Fibroblast of the aortic adventitia (primary cell): ENCODE data around the gene TSPAN18. TPM values are rescaled to one million over a fixed set of nuclear protein-coding genes. Genes with fewer than 3 reads are reported as not detected.

ENCODE experiments used
- DNase-seq: peaks from one replicate; pipeline ENCODE4 v3.0.0-alpha.2; 2010; ENCODE audit warnings: low read depth
- H3K4me3 ChIP-seq: 2 replicates; pipeline ENCODE4 v1.5.1; 2011; ENCODE audit warnings: low read depth, mild to moderate bottlenecking, control low read depth, low read length, moderate library complexity
- total RNA-seq: library from RNA; depleted of rRNA; stranded (reverse); fragments of >200 nt; gene quantifications from 2 replicates; pipeline ENCODE4 v1.2.3, GENCODE V29; 2012; ENCODE audit warnings: low replicate concordance
- TF ChIP-seq, protein P1 (sequence below): IDR thresholded peaks from 2 replicates; pipeline ENCODE4 v1.5.1; 2011; ENCODE audit warnings: mild to moderate bottlenecking, low read length, control low read depth, inconsistent platforms; ENCODE audit not compliant: insufficient read depth

Gene TSPAN18
- total RNA-seq, 1 donor, result under 0.01 TPM

- no peak for DNase-seq
- H3K4me3 ChIP-seq, result no peak overlapping the region
- TF ChIP-seq, protein P1, sequence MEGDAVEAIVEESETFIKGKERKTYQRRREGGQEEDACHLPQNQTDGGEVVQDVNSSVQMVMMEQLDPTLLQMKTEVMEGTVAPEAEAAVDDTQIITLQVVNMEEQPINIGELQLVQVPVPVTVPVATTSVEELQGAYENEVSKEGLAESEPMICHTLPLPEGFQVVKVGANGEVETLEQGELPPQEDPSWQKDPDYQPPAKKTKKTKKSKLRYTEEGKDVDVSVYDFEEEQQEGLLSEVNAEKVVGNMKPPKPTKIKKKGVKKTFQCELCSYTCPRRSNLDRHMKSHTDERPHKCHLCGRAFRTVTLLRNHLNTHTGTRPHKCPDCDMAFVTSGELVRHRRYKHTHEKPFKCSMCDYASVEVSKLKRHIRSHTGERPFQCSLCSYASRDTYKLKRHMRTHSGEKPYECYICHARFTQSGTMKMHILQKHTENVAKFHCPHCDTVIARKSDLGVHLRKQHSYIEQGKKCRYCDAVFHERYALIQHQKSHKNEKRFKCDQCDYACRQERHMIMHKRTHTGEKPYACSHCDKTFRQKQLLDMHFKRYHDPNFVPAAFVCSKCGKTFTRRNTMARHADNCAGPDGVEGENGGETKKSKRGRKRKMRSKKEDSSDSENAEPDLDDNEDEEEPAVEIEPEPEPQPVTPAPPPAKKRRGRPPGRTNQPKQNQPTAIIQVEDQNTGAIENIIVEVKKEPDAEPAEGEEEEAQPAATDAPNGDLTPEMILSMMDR, result no peak
Measured at GRCh38 chr11:44915621-44916020, 188.9 kb downstream of the TSPAN18 start.

DNA sequence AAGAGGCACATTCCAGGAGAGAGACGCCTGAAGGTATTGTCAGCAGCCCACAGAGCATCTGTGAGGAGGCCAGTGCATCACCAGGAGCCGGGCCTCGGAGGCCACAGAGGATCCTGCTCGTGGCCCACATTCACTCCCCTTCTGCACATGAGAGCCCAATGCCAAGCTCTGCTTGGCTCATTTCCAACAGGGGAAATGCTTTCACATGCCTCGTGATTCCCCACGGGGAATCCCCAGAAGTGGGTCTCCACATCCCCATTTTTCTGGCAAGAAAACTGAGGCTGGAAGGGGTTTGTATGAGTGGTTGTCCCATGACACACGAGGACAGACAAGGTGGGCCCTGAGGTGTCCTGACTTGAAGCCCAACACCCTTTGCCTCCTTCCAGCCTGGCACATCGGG, 189.6 kb downstream of the TSPAN18 start:
- TF ChIP-seq, protein P1, result no peak
- no peak for DNase-seq
- no peak overlapping the region for H3K4me3 ChIP-seq

GRCh38 chr11:44916801-44917385, 190.1 kb downstream of the TSPAN18 start:
- no peak for DNase-seq
- TF ChIP-seq, protein P1, result no peak
- H3K4me3 ChIP-seq, result no peak overlapping the region

GRCh38 chr11:44917741-44918140, 191.0 kb downstream of the TSPAN18 start:
- DNase-seq, result no peak
- H3K4me3 ChIP-seq, result no peak overlapping the region
- TF ChIP-seq, protein P1, result no peak

DNA sequence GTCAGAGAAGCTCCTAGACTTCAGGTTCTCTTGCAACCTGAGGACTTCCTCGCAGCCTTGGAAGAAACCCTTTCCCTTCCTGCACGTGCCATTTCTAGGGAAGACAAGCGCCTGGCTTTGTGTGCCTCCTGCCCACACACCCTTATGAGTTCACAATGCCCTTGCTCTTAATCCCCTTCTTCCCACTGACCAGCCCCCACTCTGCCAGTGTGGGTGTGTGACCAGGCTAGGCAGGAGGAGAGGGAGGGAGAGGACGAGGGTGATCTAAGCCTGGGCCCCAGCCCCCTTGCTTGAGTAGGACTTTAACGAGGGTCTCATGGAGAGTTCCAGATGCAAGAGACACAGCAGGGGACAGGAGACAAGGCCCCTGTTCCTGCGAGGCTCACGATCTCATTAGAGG, 193.7 kb downstream of the TSPAN18 start:
- no peak for DNase-seq
- H3K4me3 ChIP-seq, result no peak overlapping the region
- TF ChIP-seq, protein P1, result no peak

GRCh38 chr11:44923115-44923514, 196.4 kb downstream of the TSPAN18 start:
- no peak overlapping the region for H3K4me3 ChIP-seq
- no peak for DNase-seq
- TF ChIP-seq, protein P1, result no peak

DNA sequence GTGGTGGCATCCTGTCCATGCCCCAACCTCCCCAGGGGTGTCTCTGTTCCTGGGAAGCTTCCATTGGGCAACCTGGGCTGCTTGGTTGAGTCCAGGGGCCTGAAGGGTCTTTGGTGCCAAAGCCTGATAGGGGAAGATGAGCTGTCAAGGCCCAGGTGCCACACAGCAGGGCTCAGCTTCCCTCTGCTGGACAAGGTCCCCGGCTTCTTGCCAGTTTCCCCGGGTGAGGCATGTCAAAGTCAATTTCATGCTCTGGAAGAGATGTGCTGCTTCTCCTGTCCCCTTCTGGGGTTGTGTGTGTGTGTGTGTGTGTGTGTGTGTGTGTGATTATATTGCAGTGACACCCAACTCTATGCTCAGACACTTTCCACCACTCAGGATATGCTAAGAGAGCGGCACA, 197.0 kb downstream of the TSPAN18 start:
- TF ChIP-seq, protein P1, result no peak
- DNase-seq, result no peak

More for the DNA sequence above, 197.0 kb downstream of the TSPAN18 start:
- no peak overlapping the region for H3K4me3 ChIP-seq
